Measurements from ENCODE around the gene ADCY7.

DNA sequence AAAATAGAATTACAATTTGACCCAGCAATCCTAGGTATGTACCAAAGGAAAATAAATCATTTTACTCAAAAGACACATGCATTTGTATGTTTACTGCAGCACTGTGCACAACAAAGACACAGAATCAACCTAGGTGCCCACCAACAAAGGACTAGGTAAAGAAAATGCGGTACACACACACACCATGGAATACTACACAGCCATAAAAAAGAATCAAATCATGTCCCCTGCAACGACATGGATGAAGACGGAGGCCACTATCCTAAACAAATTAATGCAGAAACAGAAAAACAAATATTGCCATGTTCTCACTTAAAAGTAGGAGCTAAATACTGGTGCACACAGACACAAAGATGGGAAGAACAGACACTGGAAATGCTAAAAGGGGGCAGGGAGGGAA, 66.2 kb downstream of the ADCY7 start:
- TF ChIP-seq POLR2AphosphoS5 (IDR thresholded peaks at IDR 0.05) (peak in 1 of 3 donors; percentile 10), POLR2A (IDR thresholded peaks at IDR 0.05) (no peak), EP300 (IDR thresholded peaks at IDR 0.05; ENCODE audit: low read depth) (no peak)
- TF ChIP-seq, protein P1, sequence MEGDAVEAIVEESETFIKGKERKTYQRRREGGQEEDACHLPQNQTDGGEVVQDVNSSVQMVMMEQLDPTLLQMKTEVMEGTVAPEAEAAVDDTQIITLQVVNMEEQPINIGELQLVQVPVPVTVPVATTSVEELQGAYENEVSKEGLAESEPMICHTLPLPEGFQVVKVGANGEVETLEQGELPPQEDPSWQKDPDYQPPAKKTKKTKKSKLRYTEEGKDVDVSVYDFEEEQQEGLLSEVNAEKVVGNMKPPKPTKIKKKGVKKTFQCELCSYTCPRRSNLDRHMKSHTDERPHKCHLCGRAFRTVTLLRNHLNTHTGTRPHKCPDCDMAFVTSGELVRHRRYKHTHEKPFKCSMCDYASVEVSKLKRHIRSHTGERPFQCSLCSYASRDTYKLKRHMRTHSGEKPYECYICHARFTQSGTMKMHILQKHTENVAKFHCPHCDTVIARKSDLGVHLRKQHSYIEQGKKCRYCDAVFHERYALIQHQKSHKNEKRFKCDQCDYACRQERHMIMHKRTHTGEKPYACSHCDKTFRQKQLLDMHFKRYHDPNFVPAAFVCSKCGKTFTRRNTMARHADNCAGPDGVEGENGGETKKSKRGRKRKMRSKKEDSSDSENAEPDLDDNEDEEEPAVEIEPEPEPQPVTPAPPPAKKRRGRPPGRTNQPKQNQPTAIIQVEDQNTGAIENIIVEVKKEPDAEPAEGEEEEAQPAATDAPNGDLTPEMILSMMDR (IDR thresholded peaks at IDR 0.05) = no peak
